VCaP (cell line): Measurements from ENCODE around the gene LAMC2.

Experiments used
- H3K27ac ChIP-seq: fragments of 450-650 bp; 2 replicates; pipeline ENCODE4 v1.5.1; 2017
- CTCF ChIP-seq: fragments of 450-650 bp; conservative IDR thresholded peaks from 2 replicates; pipeline ENCODE4 v1.5.1; 2017; ENCODE audit warnings: mild to moderate bottlenecking, moderate library complexity

The LAMC2 gene

GRCh38 chr1:183186841-183187240, 777 bp downstream of the LAMC2 start:
- no peak for TF ChIP-seq CTCF

GRCh38 chr1:183188240-183188639, 2.2 kb downstream of the LAMC2 start:
- H3K27ac ChIP-seq: no peak overlapping the region
- TF ChIP-seq CTCF: no peak

More at GRCh38 chr1:183186841-183187240, 777 bp downstream of the LAMC2 start:
- H3K27ac ChIP-seq: peak overlapping the region; percentile 70

GRCh38 chr1:183191833-183192232, 5.8 kb downstream of the LAMC2 start:
- no peak for TF ChIP-seq CTCF
- no peak overlapping the region for H3K27ac ChIP-seq

- TF ChIP-seq CTCF: no peak
- no peak overlapping the region for H3K27ac ChIP-seq
These were observed 8.0 kb downstream of the LAMC2 start for GRCh38 chr1:183193963-183194525.

- no peak overlapping the region for H3K27ac ChIP-seq
These were observed 8.6 kb downstream of the LAMC2 start for GRCh38 chr1:183194527-183195141.

GRCh38 chr1:183195142-183195574, 9.1 kb downstream of the LAMC2 start:
- no peak for TF ChIP-seq CTCF
- H3K27ac ChIP-seq: no peak overlapping the region

More at GRCh38 chr1:183194527-183195141, 8.6 kb downstream of the LAMC2 start:
- no peak for TF ChIP-seq CTCF

- H3K27ac ChIP-seq: no peak overlapping the region
- TF ChIP-seq CTCF: no peak
These were observed 11.7 kb downstream of the LAMC2 start for GRCh38 chr1:183197762-183198161.
